Right lobe of liver (tissue), 6 donors: Measurements from ENCODE around the gene PRKACB. TPM values are rescaled to one million over a fixed set of nuclear protein-coding genes. Genes with fewer than 3 reads are reported as not detected.

ENCODE experiments used
- ATAC-seq, 4 donors: fragments of 200-7000 bp; cut with Tn5 transposase; one replicate each; pipeline ENCODE4 v1.9.1; 2020; ENCODE audit warnings: mild to moderate bottlenecking in 4 of 4, moderate library complexity in 4 of 4
- DNase-seq, 3 donors: peaks; one replicate each; pipeline ENCODE4 v3.0.0-alpha.2; 2020
- H3K27ac ChIP-seq, 3 donors: fragments of 200-600 bp; one replicate each; pipeline ENCODE4 v1.8.0; 2022
- H3K27me3 ChIP-seq, 2 donors: fragments of 200-600 bp; one replicate each; pipeline ENCODE4 v1.8.0; 2022
- H3K36me3 ChIP-seq, 4 donors: fragments of 200-600 bp; sonication (generic) in 1 of 4; one replicate each; pipeline versions ENCODE4 v1.5.1 to v1.8.0; 2017 to 2022; ENCODE audit warnings: control low read depth in 1 of 4
- H3K4me1 ChIP-seq, 4 donors: fragments of 200-600 bp; sonication (generic) in 1 of 4; one replicate each; pipeline versions ENCODE4 v1.5.1 to v1.8.0; 2017 to 2022; ENCODE audit warnings: control low read depth in 1 of 4
- H3K4me3 ChIP-seq, 3 donors: fragments of 200-600 bp; one replicate each; pipeline ENCODE4 v1.8.0; 2022
- H3K9me3 ChIP-seq, 4 donors: fragments of 200-600 bp; sonication (generic) in 1 of 4; one replicate each; pipeline versions ENCODE4 v1.5.1 to v1.8.0; 2017 to 2022; ENCODE audit warnings: control low read depth in 1 of 4
- POLR2A ChIP-seq: fragments of 450-650 bp; IDR thresholded peaks from one replicate; pipeline ENCODE4 v1.6.1; 2017; ENCODE audit warnings: antibody characterized with exemption, mild to moderate bottlenecking
- WGBS: methylation state at CpG from one replicate; pipeline ENCODE4 v1.1.6; 2018; ENCODE audit warnings: low coverage, low lambda C conversion rate; ENCODE audit not compliant: insufficient coverage; ENCODE audit errors: missing lambda C conversion rate; 5-methylcytosine and 5-hydroxymethylcytosine counted together
- intact Hi-C, 2 donors: fragments of 100-400 bp; cut with DNase I; formaldehyde crosslinking; loops; one replicate each; pipeline versions ENCODE4 v1.11.2 to v1.14.1; 2022
- total RNA-seq, 6 experiments: library from RNA; depleted of rRNA in 2 of 6; stranded (reverse); fragments of >200 nt in 2 of 6; fragmentation: NEBNext Ultra II Directional in 3 of 6; extraction: Animal tissue kit (Norgen Biotek cat#: 25700) in 3 of 6; gene quantifications; one replicate each; pipeline versions ENCODE4 v1.1.0 to v1.2.4, GENCODE V29; 2016 to 2023
- TF ChIP-seq, protein P1 (sequence below), 4 donors: fragments of 200-600 bp in 3 of 4; fragments of 450-650 bp in 1 of 4; IDR thresholded peaks; one replicate each; pipeline versions ENCODE4 v1.5.1 to v1.8.0; 2016 to 2022; ENCODE audit warnings: antibody characterized with exemption in 4 of 4, mild to moderate bottlenecking in 2 of 4
- donor health status: DM: no; HTN: yes; CAD: no.
- donor health status: DM: no; HTN: no; CAD: no.
- donor health status: DM: no; HTN: no; CAD: no.
- donor health status: DM: no; HTN: yes; CAD: no.
- donor health status: DM: no; HTN: yes; CAD: no.

The PRKACB gene
- total RNA-seq, 6 experiments from 2014 or later, result 11.1 to 19.7 (median 15.6) TPM

DNA sequence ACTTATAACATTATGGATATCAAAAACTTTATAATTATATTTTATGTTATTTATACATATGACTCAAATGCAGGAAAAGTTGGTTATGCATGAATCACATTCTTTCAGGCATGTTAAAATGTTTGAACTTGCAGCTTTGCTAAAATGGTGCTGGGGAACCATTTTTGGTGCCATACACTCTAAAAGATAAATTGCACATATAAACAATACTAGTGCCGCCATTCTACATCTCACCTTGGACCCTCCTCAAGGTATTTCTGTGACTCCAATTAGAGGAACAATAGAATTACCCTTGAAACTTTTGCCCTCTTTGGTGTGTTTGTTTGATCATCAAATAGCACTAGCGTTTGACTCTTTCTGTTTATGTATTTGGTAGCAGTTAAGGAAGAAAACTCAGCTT, 997 bp downstream of the PRKACB start:
- ATAC-seq, result peak in 2 of 4 donors; percentile 24 to 34
- Histone ChIP-seq H3K36me3 (no peaks in the 10 kb centered on the region), H3K9me3 (no peaks in the 10 kb centered on the region), H3K4me3 (peak overlapping the region in 1 of 3 donors; percentile 2), H3K27ac (peak overlapping the region in 2 of 3 donors; percentile 31 to 43), H3K4me1 (no peaks in the 10 kb centered on the region), H3K27me3 (no peaks in the 10 kb centered on the region)
- TF ChIP-seq, protein P1, sequence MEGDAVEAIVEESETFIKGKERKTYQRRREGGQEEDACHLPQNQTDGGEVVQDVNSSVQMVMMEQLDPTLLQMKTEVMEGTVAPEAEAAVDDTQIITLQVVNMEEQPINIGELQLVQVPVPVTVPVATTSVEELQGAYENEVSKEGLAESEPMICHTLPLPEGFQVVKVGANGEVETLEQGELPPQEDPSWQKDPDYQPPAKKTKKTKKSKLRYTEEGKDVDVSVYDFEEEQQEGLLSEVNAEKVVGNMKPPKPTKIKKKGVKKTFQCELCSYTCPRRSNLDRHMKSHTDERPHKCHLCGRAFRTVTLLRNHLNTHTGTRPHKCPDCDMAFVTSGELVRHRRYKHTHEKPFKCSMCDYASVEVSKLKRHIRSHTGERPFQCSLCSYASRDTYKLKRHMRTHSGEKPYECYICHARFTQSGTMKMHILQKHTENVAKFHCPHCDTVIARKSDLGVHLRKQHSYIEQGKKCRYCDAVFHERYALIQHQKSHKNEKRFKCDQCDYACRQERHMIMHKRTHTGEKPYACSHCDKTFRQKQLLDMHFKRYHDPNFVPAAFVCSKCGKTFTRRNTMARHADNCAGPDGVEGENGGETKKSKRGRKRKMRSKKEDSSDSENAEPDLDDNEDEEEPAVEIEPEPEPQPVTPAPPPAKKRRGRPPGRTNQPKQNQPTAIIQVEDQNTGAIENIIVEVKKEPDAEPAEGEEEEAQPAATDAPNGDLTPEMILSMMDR (IDR thresholded peaks at IDR 0.05), result no peak
- no peak for TF ChIP-seq POLR2A
- DNase-seq, result no peak
- intact Hi-C loops, result loop anchor here in 1 of 2 donors (10.0 kb wide), 1 partner anchor 290 kb away; no protein-coding TSS in a partner anchor
- WGBS, result 20% methylated on average over 2 of the region's 2 CpGs

GRCh38 chr1:84146411-84147032, 2.5 kb downstream of the PRKACB start:
- intact Hi-C loops, result loop anchor here in 1 of 2 donors (10.0 kb wide), 1 partner anchor 288 kb away; no protein-coding TSS in a partner anchor
- ATAC-seq, result no peak

DNA sequence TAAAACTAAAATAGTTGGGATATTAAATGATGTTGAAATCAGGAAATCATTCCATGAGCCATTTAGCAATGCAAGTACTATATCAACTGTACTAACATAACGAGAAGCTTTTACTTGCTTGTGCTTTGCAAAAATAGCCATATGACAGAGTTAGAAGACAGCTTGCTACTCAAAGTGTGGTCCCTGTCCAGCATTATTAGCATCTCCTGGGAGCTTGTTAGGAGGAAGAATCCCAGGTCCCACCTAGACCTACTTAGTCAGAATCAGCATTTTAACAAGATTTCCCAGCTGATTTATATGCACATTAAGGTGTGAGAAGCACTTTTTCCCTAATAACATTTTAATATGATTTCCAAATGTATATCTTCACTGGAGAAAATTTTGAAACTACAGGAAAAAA, 4.7 kb downstream of the PRKACB start:
- Histone ChIP-seq H3K27me3 (no peaks in the 10 kb centered on the region), H3K4me3 (no peak overlapping the region), H3K27ac (no peak overlapping the region), H3K36me3 (no peaks in the 10 kb centered on the region), H3K9me3 (no peaks in the 10 kb centered on the region), H3K4me1 (no peaks in the 10 kb centered on the region)
- no peak for TF ChIP-seq POLR2A
- TF ChIP-seq, protein P1 (IDR thresholded peaks at IDR 0.05), result no peak
- intact Hi-C loops, result loop anchor here in 1 of 2 donors (10.0 kb wide), 1 partner anchor 286 kb away; no protein-coding TSS in a partner anchor
- DNase-seq (no peak), ATAC-seq (no peak)
- 67% methylated on average over 1 of the region's 1 CpG for WGBS

More at GRCh38 chr1:84146411-84147032, 2.5 kb downstream of the PRKACB start:
- no peak for DNase-seq
- Histone ChIP-seq H3K27me3 (no peaks in the 10 kb centered on the region), H3K9me3 (no peaks in the 10 kb centered on the region), H3K27ac (no peak overlapping the region), H3K4me3 (no peak overlapping the region), H3K36me3 (no peaks in the 10 kb centered on the region), H3K4me1 (no peaks in the 10 kb centered on the region)
- TF ChIP-seq, protein P1 (IDR thresholded peaks at IDR 0.05), result no peak
- TF ChIP-seq POLR2A, result no peak
- 62% methylated on average over 4 of the region's 4 CpGs for WGBS

DNA sequence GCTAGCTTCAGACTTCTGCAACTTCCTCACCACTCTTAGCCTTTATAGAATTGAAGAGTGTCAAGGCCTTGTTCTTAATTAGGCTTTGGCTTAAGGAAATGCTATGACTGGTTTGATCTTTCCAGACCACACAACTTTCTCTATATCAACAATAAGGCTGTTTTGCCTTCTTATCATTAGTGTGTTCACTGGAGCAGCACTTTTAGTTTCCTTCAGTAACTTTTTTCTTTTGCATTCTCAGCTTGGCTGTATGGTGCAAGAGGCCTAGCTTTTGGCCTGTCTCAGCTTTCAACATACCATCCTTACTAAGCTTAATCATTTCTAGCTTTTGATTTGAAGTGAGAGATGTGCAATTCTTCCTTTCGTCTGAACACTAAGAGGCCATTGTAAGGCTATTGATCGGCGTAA, 8.6 kb downstream of the PRKACB start:
- Histone ChIP-seq H3K4me1 (no peaks in the 10 kb centered on the region), H3K27me3 (no peaks in the 10 kb centered on the region), H3K9me3 (no peaks in the 10 kb centered on the region), H3K4me3 (no peak overlapping the region), H3K27ac (no peak overlapping the region), H3K36me3 (no peaks in the 10 kb centered on the region)
- 62% methylated on average over 3 of the region's 3 CpGs for WGBS
- intact Hi-C loops, result no loop called here
- ATAC-seq (no peak), DNase-seq (no peak)
- no peak for TF ChIP-seq POLR2A
- TF ChIP-seq, protein P1 (IDR thresholded peaks at IDR 0.05), result no peak
